ENCODE results near the gene GSS.
"Not testable (repeated sequence)": the region's sequence is repeated elsewhere in the genome, so short reads cannot be mapped to it uniquely, and the experiment has no call there.

Gene GSS

DNA sequence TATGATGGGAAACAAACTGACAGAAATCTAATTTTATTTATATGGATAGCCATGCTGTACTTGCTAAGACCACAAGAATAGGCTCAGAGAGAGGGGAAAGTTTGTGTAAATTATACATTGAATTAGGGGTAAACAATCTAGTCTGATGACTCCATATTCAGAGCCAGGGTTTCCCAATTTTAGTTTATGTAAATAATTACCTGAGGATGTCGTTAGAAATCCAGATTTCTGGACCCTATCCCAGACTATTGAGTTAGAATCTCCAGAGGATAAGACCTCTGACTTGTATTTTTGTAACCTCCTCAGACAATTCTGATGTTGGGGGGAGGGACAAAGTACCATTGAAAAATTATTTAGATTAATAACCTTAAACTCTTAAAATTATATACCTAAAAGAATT, 60.9 kb downstream of the GSS start:
- no peak for DNase-seq

GRCh38 chr20:34892671-34893070, 62.9 kb downstream of the GSS start:
- no peak for DNase-seq

GRCh38 chr20:34891166-34892062, 64.2 kb downstream of the GSS start:
- DNase-seq = no peak

DNA sequence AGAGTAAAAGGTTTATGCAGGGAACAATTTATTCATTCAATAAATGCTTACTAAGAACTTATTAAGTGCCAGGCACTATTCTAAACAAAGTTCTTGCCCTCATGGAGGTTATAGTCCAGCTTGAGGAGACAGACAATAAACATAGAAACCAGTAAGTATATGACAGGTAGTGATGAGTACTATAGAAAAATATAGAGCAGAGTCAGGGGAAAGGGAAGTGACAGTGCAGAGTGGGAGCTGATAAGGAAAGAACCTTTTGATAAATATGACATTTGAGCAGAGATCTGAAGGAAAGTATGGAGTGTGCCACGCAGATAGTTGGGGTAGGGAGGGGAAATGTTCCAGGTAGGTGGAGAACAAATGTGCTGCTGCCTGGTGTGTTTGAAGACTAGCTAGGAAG, 67.1 kb downstream of the GSS start:
- DNase-seq = no peak

DNA sequence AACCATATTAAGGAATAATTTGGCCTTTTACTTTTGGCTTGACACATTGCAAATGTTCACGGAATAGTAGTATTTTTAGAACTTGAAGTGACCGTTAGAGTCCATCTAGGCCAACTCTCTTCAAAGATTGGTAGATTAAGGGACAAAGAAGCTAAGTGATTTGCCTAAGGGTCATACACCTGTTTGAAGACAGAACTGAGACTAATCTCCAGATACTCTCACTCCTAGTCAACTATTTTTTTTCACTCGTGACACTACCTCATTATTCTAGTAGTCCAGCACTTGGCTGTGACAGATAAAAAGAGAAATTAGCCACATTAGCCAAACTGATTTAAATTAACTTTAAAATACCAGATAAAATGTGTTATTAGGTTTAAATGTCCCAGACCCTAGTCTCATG, 68.6 kb downstream of the GSS start:
- no peak for DNase-seq

DNA sequence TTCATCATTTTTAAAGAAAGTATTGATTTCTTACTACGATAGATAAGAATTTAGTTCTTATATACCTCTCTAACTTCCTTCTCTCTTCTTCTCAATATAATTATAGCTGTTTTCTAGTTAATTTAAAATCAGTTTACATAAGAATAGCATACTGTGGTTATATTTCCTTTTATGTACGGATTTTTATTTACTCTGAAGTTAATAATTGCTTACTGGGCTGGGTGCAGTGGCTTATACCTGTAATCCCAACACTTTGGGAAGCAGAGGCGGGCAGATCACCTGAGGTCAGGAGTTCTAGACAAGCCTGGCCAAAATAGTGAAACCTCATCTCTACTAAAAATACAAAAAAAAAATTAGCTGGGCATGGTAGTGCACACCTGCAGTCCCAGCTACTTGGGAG, 69.5 kb downstream of the GSS start:
- DNase-seq = no peak

GRCh38 chr20:34884260-34884659, 71.3 kb downstream of the GSS start:
- no peak for DNase-seq

- DNase-seq = no peak
Measured at GRCh38 chr20:34883809-34884208, 71.8 kb downstream of the GSS start.

DNA sequence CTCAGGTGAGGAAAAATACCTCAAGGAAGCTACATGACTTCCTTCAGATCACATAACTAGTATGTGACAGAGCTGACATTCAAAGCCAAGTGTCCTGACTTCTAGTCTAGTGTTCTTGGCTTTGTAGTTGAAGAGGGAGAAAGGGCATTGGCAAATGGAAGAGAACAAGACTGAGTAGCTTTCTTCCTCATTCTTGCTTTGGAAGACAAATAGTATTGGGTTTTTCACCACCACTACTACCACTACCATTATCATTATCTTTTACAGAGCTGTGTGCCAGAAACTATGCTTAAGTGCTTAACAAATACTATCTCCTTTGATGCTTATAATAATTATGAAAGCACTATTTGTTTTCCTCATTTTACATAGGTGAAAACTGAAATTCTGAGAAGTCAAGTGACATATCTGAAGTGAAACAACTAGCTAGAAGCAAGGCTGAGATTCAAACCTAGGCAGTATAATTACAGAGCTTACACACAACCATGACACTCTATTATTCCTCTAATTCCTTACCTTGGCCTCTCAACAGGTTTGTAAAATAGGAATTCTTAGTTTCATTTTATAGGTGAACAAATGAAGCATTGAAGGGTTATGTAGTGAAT, 72.4 kb downstream of the GSS start:
- DNase-seq = no peak

GRCh38 chr20:34881689-34882088, 73.9 kb downstream of the GSS start:
- DNase-seq = no peak

DNA sequence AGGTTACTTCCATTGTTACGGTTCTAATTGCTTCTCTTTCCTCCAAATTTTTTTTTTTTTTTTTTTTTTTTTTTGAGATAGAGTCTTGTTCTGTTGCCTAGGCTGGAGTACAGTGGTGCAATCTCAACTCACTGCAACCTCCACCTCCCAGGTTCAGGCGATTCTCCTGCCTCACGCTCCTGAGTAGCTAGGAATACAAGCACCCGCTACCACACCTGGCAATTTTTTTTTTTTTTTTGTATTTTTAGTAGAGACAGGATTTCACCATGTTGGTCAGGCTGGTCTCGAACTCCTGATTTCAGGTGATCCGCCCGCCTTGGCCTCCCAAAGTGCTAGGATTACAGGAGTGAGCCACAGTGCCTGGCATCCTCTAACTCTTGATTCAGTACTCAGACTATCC, 74.6 kb downstream of the GSS start:
- not testable (repeated sequence) for DNase-seq

DNA sequence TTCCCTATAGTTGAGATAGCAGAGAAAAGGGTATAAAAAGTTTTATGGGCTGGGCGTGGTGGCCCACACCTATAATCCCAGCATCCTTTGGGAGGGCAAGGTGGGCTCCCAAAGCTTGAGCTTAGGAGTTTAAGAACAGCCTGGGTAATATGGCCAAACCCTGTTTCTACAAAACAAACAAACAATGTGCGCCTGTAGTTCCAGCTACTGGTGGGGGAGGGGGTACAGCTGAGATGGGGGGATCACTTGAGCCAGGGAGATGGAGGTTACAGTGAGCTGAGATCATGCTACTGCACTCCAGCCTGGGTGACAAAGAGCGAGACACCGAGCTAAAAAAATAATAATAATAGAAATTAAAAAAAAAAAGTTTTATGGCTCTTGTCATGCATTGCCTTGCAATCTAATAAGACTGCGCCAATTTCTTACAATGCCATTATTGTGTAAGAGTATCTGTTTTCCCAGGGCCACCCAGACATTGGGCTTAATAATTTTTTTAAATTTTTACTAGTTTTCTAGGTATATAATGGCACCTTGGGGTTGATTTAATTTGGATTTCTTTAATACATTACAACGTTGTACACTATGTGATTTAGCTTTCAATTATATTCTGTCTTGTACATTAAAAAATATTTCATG, 75.3 kb downstream of the GSS start:
- no peak for DNase-seq
